ENCODE data around the gene HESX1. TPM values are rescaled to one million over a fixed set of nuclear protein-coding genes. Genes with fewer than 3 reads are reported as not detected.

HESX1 gene
- total RNA-seq (ENCODE audit: low replicate concordance): 0.15 TPM in 1 of 2 replicates, not detected in the other

GRCh38 chr3:57199895-57200297, at the start of gene HESX1:
Gene HESX1, minus strand, starts transcription at chr3:57199978. Its CDS starts 60 bp downstream, at chr3:57199918.

GRCh38 chr3:57227204-57227929, 27.6 kb upstream of the HESX1 start, which contains the start of gene APPL1:
Gene APPL1, plus strand, starts transcription at chr3:57227729. Its CDS starts 155 bp downstream, at chr3:57227884.

GRCh38 chr3:57164657-57165573, 34.9 kb downstream of the HESX1 start, which contains the start of gene IL17RD:
Gene IL17RD, minus strand, starts transcription at chr3:57165353. Its CDS starts 67 bp downstream, at chr3:57165286.

Other genes starting within 250 kb of the HESX1 start
- gene SPATA12, start 139.3 kb downstream of the HESX1 start, total RNA-seq (ENCODE audit: low replicate concordance): under 0.01 and 0.23 TPM in 2 replicates
- 2.7 and 3.6 TPM in 2 replicates for gene IL17RD, start 34.6 kb downstream of the HESX1 start, total RNA-seq (ENCODE audit: low replicate concordance)
- 33.5 and 35.7 TPM in 2 replicates for gene APPL1, start 27.8 kb upstream of the HESX1 start, total RNA-seq (ENCODE audit: low replicate concordance)
- 0.12 TPM in 1 of 2 replicates, not detected in the other for gene ASB14, start 92.7 kb upstream of the HESX1 start, total RNA-seq (ENCODE audit: low replicate concordance)